ENCODE data around the gene BZW1.

- TF ChIP-seq CTCF (tag by site-specific recombination; IDR thresholded peaks at IDR 0.05): no peak
- TF ChIP-seq ZNF596 (tag by site-specific recombination; IDR thresholded peaks at IDR 0.05): no peak
- TF ChIP-seq, protein P1, sequence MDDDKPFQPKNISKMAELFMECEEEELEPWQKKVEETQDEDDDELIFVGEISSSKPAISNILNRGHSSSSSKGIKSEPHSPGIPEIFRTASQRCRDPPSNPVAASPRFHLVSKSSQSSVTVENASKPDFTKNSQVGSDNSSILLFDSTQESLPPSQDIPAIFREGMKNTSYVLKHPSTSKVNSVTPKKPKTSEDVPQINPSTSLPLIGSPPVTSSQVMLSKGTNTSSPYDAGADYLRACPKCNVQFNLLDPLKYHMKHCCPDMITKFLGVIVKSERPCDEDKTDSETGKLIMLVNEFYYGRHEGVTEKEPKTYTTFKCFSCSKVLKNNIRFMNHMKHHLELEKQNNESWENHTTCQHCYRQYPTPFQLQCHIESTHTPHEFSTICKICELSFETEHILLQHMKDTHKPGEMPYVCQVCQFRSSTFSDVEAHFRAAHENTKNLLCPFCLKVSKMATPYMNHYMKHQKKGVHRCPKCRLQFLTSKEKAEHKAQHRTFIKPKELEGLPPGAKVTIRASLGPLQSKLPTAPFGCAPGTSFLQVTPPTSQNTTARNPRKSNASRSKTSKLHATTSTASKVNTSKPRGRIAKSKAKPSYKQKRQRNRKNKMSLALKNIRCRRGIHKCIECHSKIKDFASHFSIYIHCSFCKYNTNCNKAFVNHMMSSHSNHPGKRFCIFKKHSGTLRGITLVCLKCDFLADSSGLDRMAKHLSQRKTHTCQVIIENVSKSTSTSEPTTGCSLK (tag by site-specific recombination; IDR thresholded peaks at IDR 0.05): no peak
- no peak for TF ChIP-seq ZNF335 (tag by site-specific recombination; conservative IDR thresholded peaks at IDR 0.05)
- no peak for TF ChIP-seq ZNF146 (tag by site-specific recombination; IDR thresholded peaks at IDR 0.05)
- no peak for TF ChIP-seq ZNF274 (IDR thresholded peaks at IDR 0.05; ENCODE audit: low read length)
- no peak for TF ChIP-seq ZNF274 (tag by site-specific recombination; IDR thresholded peaks at IDR 0.05; ENCODE audit: borderline replicate concordance)
- TF ChIP-seq, protein P2, sequence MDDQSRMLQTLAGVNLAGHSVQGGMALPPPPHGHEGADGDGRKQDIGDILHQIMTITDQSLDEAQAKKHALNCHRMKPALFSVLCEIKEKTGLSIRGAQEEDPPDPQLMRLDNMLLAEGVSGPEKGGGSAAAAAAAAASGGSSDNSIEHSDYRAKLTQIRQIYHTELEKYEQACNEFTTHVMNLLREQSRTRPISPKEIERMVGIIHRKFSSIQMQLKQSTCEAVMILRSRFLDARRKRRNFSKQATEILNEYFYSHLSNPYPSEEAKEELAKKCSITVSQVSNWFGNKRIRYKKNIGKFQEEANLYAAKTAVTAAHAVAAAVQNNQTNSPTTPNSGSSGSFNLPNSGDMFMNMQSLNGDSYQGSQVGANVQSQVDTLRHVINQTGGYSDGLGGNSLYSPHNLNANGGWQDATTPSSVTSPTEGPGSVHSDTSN (CRISPR knock-in tag; IDR thresholded peaks at IDR 0.05): no peak
- TF ChIP-seq ZNF707 (tag by site-specific recombination; IDR thresholded peaks at IDR 0.05): no peak
- no peak for TF ChIP-seq ZNF610 (tag by site-specific recombination; IDR thresholded peaks at IDR 0.05; ENCODE audit: borderline replicate concordance)
- no peak for TF ChIP-seq ZNF280D (tag by site-specific recombination; IDR thresholded peaks at IDR 0.05)
- TF ChIP-seq, protein P3, sequence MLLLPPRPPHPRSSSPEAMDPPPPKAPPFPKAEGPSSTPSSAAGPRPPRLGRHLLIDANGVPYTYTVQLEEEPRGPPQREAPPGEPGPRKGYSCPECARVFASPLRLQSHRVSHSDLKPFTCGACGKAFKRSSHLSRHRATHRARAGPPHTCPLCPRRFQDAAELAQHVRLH (tag by site-specific recombination; IDR thresholded peaks at IDR 0.05): no peak
- no peak for TF ChIP-seq ZBTB44 (tag by site-specific recombination; IDR thresholded peaks at IDR 0.05)
- TF ChIP-seq ZBTB21 (tag by site-specific recombination; IDR thresholded peaks at IDR 0.05): no peak
- TF ChIP-seq ZNF548 (tag by site-specific recombination; IDR thresholded peaks at IDR 0.05): no peak
Observed at GRCh38 chr2:200774920-200775319, 36.8 kb upstream of the BZW1 start.

All from HEK293 (cell line).